Muscle of back (tissue), 11 donors: ENCODE measurements around the gene RFX4. TPM values are rescaled to one million over a fixed set of nuclear protein-coding genes. Genes with fewer than 3 reads are reported as not detected.

ENCODE experiments used
- DNase-seq, 3 donors: peaks; one replicate each; pipeline versions ENCODE4 v3.0.0 to v3.0.0-alpha.2; 2013
- polyA plus RNA-seq, 10 donors: library from polyadenylated mRNA; unstranded; fragments of 120-200 nt; gene quantifications; one replicate each; pipeline ENCODE4 v1.2.1, GENCODE V29; 2013; ENCODE audit not compliant: insufficient read length in 10 of 10

The RFX4 gene
- polyA plus RNA-seq, 10 donors, result 0.05 to 0.39 (median 0.14) TPM; not detected in 2

GRCh38 chr12:106645465-106646330 lies 62.9 kb downstream of the RFX4 start:
- peak in 1 of 3 donors; percentile 3 for DNase-seq

GRCh38 chr12:106646472-106646871 lies 63.7 kb downstream of the RFX4 start:
- DNase-seq, result no peak

- DNase-seq, result no peak
Measured at GRCh38 chr12:106647793-106648514, 65.2 kb downstream of the RFX4 start.

- DNase-seq, result no peak
Measured at GRCh38 chr12:106648736-106649135, 65.9 kb downstream of the RFX4 start.

GRCh38 chr12:106651552-106651951 lies 68.7 kb downstream of the RFX4 start:
- no peak for DNase-seq

- DNase-seq, result no peak
Measured at GRCh38 chr12:106652510-106653015, 69.8 kb downstream of the RFX4 start.

GRCh38 chr12:106655577-106655976 lies 72.8 kb downstream of the RFX4 start:
- no peak for DNase-seq

- no peak for DNase-seq
Measured at GRCh38 chr12:106657488-106657887, 74.7 kb downstream of the RFX4 start.

- DNase-seq, result no peak
Measured at GRCh38 chr12:106663385-106663784, 80.6 kb downstream of the RFX4 start.

GRCh38 chr12:106669216-106669615 lies 86.4 kb downstream of the RFX4 start:
- DNase-seq, result no peak

GRCh38 chr12:106670131-106670530 lies 87.3 kb downstream of the RFX4 start:
- no peak for DNase-seq

- DNase-seq, result no peak
Measured at GRCh38 chr12:106671840-106672239, 89.0 kb downstream of the RFX4 start.

- DNase-seq, result peak in 1 of 3 donors; percentile 28
Measured at GRCh38 chr12:106672314-106673025, 89.7 kb downstream of the RFX4 start.

- peak; percentile 23 to 45 (median 35) for DNase-seq
Measured at GRCh38 chr12:106673141-106673540, 90.3 kb downstream of the RFX4 start.

GRCh38 chr12:106675651-106676435 lies 93.0 kb downstream of the RFX4 start:
- DNase-seq, result no peak

GRCh38 chr12:106679574-106679973 lies 96.8 kb downstream of the RFX4 start:
- no peak for DNase-seq

GRCh38 chr12:106680280-106680679 lies 97.5 kb downstream of the RFX4 start:
- no peak for DNase-seq

- no peak for DNase-seq
Measured at GRCh38 chr12:106681210-106681609, 98.4 kb downstream of the RFX4 start.

GRCh38 chr12:106682594-106683234 lies 99.9 kb downstream of the RFX4 start:
- peak in 1 of 3 donors; percentile 12 for DNase-seq

- DNase-seq, result no peak
Measured at GRCh38 chr12:106684497-106684896, 101.7 kb downstream of the RFX4 start.

- no peak for DNase-seq
Measured at GRCh38 chr12:106685381-106685780, 102.6 kb downstream of the RFX4 start.
